ENCODE results near the gene SLC37A1. TPM values are rescaled to one million over a fixed set of nuclear protein-coding genes. Genes with fewer than 3 reads are reported as not detected.

The SLC37A1 gene
- total RNA-seq, 1 donor from 2014 or later = 4.8 TPM

- Mint-ChIP-seq H3K27ac (ENCODE audit: unreplicated experiment) (no peak overlapping the region), H3K27me3 (ENCODE audit: low read depth) (peaks cover 31% of the 10 kb centered on the region), H3K4me1 (ENCODE audit: low read depth) (no peaks in the 10 kb centered on the region), H3K36me3 (ENCODE audit: low read depth) (no peaks in the 10 kb centered on the region), H3K9me3 (ENCODE audit: low read depth) (peaks cover 12% of the 10 kb centered on the region), H3K4me3 (ENCODE audit: unreplicated experiment) (no peak overlapping the region)
- TF ChIP-seq, protein P1, sequence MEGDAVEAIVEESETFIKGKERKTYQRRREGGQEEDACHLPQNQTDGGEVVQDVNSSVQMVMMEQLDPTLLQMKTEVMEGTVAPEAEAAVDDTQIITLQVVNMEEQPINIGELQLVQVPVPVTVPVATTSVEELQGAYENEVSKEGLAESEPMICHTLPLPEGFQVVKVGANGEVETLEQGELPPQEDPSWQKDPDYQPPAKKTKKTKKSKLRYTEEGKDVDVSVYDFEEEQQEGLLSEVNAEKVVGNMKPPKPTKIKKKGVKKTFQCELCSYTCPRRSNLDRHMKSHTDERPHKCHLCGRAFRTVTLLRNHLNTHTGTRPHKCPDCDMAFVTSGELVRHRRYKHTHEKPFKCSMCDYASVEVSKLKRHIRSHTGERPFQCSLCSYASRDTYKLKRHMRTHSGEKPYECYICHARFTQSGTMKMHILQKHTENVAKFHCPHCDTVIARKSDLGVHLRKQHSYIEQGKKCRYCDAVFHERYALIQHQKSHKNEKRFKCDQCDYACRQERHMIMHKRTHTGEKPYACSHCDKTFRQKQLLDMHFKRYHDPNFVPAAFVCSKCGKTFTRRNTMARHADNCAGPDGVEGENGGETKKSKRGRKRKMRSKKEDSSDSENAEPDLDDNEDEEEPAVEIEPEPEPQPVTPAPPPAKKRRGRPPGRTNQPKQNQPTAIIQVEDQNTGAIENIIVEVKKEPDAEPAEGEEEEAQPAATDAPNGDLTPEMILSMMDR (IDR thresholded peaks at IDR 0.05) = no peak
- DNase-seq (ENCODE audit: low spot score) = no peak
These were observed 93.5 kb downstream of the SLC37A1 start for GRCh38 chr21:42607102-42607501.

DNA sequence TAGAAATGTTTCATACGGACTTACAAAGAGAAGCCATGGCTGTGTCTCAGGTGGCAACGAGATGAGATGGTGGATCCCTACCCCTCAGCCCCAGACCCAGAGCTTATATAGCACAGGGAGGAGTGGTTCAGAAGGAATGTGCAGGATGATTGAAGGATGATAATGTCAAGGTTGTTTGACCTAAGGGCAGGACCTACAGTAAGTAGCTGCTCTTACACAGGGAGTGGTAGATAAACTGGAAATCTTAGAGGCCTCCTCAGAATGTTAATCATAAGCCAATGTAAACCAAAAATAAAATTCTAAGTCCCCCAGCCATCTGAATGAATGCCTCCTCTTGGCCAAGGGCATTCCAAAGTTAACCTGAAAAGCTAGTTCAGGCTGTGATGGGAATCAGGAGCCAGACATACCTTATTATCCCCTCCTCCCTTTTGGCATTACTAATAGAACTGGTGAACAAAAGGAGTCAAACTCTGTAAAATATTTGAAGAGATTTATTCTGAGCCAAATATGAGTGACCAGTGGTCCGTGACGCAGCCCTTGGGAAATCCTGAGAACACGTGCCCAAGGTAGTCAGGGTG is 94.0 kb downstream of the SLC37A1 start:
- Mint-ChIP-seq H3K9me3 (ENCODE audit: low read depth) (peaks cover 15% of the 10 kb centered on the region), H3K36me3 (ENCODE audit: low read depth) (no peaks in the 10 kb centered on the region), H3K27ac (ENCODE audit: unreplicated experiment) (no peak overlapping the region), H3K4me3 (ENCODE audit: unreplicated experiment) (no peak overlapping the region), H3K4me1 (ENCODE audit: low read depth) (no peaks in the 10 kb centered on the region), H3K27me3 (ENCODE audit: low read depth) (peaks cover 30% of the 10 kb centered on the region)
- no peak for DNase-seq (ENCODE audit: low spot score)
- TF ChIP-seq, protein P1 (IDR thresholded peaks at IDR 0.05) = no peak

GRCh38 chr21:42608446-42608845 is 94.8 kb downstream of the SLC37A1 start:
- no peak overlapping the region for H3K4me3 Mint-ChIP-seq (ENCODE audit: unreplicated experiment)

DNA sequence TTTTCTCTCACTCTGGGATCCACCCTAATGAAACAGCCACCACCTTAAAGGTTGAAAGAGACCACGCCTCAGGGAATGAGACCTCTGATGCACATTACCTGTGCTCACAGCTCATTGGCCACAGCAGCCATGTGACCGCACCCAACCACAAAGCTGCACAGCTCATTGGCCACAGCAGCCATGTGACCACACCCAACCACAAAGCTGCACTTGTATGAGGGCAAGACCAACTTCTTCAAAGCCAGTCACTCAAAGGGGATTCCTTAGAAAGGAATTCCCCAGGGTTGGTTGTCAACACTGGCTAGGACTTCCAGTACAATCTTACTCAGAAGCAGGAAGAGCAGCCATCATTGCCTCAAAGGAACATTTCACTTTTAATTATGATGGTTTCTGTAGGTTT is 96.2 kb downstream of the SLC37A1 start:
- no peak for DNase-seq (ENCODE audit: low spot score)
- H3K27me3 Mint-ChIP-seq (ENCODE audit: low read depth) = peaks cover 16% of the 10 kb centered on the region
- no peak overlapping the region for H3K27ac Mint-ChIP-seq (ENCODE audit: unreplicated experiment)

More at GRCh38 chr21:42608446-42608845, 94.8 kb downstream of the SLC37A1 start:
- H3K27me3 Mint-ChIP-seq (ENCODE audit: low read depth) = peaks cover 25% of the 10 kb centered on the region
- DNase-seq (ENCODE audit: low spot score) = no peak
- H3K36me3 Mint-ChIP-seq (ENCODE audit: low read depth) = no peaks in the 10 kb centered on the region
- H3K4me1 Mint-ChIP-seq (ENCODE audit: low read depth) = no peaks in the 10 kb centered on the region
- peaks cover 17% of the 10 kb centered on the region for H3K9me3 Mint-ChIP-seq (ENCODE audit: low read depth)
- no peak overlapping the region for H3K27ac Mint-ChIP-seq (ENCODE audit: unreplicated experiment)
- TF ChIP-seq, protein P1 (IDR thresholded peaks at IDR 0.05) = no peak

GRCh38 chr21:42611852-42612251 is 98.2 kb downstream of the SLC37A1 start:
- Mint-ChIP-seq H3K27ac (ENCODE audit: unreplicated experiment) (no peak overlapping the region), H3K9me3 (ENCODE audit: low read depth) (peaks cover 6% of the 10 kb centered on the region), H3K36me3 (ENCODE audit: low read depth) (no peaks in the 10 kb centered on the region), H3K4me1 (ENCODE audit: low read depth) (no peaks in the 10 kb centered on the region), H3K27me3 (ENCODE audit: low read depth) (peaks cover 11% of the 10 kb centered on the region), H3K4me3 (ENCODE audit: unreplicated experiment) (no peak overlapping the region)
- no peak for DNase-seq (ENCODE audit: low spot score)
- TF ChIP-seq, protein P1 (IDR thresholded peaks at IDR 0.05) = no peak

More for the DNA sequence above, 96.2 kb downstream of the SLC37A1 start:
- TF ChIP-seq, protein P1 (IDR thresholded peaks at IDR 0.05) = no peak
- Mint-ChIP-seq H3K36me3 (ENCODE audit: low read depth) (no peaks in the 10 kb centered on the region), H3K4me3 (ENCODE audit: unreplicated experiment) (no peak overlapping the region), H3K4me1 (ENCODE audit: low read depth) (no peaks in the 10 kb centered on the region), H3K9me3 (ENCODE audit: low read depth) (peaks cover 14% of the 10 kb centered on the region)

All from chondrocyte (in vitro differentiated cells).